Panc1 (cell line): ENCODE data around the gene ZIC4.

Experiments used
- POLR2AphosphoS5 ChIP-seq: IDR thresholded peaks from 2 replicates; pipeline ENCODE4 v1.6.1; 2012; ENCODE audit warnings: mild to moderate bottlenecking, low read depth, low read length, moderate library complexity
- SIN3A ChIP-seq: IDR thresholded peaks from 2 replicates; pipeline ENCODE4 v1.6.1; 2012; ENCODE audit warnings: low read depth, mild to moderate bottlenecking, low read length, moderate library complexity, borderline replicate concordance; ENCODE audit not compliant: insufficient read depth
- TCF7L2 ChIP-seq: IDR thresholded peaks from 2 replicates; pipeline ENCODE4 v1.6.1; 2011; ENCODE audit warnings: mild to moderate bottlenecking, low read depth, low read length, inconsistent platforms
- TF ChIP-seq, protein P1 (sequence below): fragments of 450-650 bp; IDR thresholded peaks from 2 replicates; pipeline ENCODE4 v1.5.1; 2017; ENCODE audit warnings: mild to moderate bottlenecking
- TF ChIP-seq, protein P2 (sequence below), 2 experiments: IDR thresholded peaks; 2 replicates each; pipeline ENCODE4 v1.6.1; 2011 to 2012; ENCODE audit warnings: low read depth in 2 of 2, control low read depth in 1 of 2, low read length in 1 of 2, mild to moderate bottlenecking in 1 of 2, moderate library complexity in 1 of 2; ENCODE audit not compliant: insufficient read depth in 1 of 2

DNA sequence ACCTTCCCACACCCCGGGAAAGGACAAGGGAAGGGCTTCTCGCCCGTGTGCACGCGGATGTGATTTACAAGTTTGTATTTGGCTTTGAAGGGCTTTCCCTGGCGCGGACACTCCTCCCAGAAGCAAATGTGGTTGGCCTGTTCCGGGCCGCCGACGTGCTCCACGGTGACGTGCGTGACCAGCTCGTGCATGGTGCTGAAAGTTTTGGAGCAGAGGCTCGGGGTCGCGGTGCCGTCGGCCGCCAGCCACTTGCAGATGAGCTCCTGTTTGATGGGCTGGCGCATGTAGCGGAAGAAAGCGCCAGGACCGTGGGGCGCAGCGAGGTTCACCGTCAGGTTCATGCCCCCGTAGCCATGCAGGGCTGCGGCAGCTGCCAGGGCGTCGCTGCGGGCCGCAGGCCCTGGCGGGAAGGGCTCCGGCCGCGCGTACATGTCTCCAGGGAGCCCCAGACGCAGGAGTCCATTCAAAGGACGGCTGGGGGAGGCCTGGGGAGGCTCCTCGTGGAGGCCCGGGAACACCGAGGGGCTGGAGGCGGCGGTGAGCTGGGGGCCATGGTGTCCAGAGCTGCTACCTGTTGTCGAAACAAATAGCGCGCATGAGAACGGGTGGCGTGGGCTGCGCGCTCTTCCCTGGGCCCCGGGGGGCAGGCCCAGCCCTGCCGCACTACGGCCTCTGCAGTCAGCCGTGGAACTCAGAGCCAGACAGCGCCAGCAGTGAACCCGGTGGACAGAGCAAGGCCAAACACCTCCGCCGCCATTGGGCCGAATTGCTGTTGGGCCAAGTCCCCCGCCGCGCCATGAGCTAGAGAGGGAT lies 10.2 kb downstream of the ZIC4 start:
- TF ChIP-seq, protein P1, sequence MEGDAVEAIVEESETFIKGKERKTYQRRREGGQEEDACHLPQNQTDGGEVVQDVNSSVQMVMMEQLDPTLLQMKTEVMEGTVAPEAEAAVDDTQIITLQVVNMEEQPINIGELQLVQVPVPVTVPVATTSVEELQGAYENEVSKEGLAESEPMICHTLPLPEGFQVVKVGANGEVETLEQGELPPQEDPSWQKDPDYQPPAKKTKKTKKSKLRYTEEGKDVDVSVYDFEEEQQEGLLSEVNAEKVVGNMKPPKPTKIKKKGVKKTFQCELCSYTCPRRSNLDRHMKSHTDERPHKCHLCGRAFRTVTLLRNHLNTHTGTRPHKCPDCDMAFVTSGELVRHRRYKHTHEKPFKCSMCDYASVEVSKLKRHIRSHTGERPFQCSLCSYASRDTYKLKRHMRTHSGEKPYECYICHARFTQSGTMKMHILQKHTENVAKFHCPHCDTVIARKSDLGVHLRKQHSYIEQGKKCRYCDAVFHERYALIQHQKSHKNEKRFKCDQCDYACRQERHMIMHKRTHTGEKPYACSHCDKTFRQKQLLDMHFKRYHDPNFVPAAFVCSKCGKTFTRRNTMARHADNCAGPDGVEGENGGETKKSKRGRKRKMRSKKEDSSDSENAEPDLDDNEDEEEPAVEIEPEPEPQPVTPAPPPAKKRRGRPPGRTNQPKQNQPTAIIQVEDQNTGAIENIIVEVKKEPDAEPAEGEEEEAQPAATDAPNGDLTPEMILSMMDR = no peak
- TF ChIP-seq POLR2AphosphoS5 (no peak), SIN3A (no peak), TCF7L2 (no peak)
- TF ChIP-seq, protein P2, sequence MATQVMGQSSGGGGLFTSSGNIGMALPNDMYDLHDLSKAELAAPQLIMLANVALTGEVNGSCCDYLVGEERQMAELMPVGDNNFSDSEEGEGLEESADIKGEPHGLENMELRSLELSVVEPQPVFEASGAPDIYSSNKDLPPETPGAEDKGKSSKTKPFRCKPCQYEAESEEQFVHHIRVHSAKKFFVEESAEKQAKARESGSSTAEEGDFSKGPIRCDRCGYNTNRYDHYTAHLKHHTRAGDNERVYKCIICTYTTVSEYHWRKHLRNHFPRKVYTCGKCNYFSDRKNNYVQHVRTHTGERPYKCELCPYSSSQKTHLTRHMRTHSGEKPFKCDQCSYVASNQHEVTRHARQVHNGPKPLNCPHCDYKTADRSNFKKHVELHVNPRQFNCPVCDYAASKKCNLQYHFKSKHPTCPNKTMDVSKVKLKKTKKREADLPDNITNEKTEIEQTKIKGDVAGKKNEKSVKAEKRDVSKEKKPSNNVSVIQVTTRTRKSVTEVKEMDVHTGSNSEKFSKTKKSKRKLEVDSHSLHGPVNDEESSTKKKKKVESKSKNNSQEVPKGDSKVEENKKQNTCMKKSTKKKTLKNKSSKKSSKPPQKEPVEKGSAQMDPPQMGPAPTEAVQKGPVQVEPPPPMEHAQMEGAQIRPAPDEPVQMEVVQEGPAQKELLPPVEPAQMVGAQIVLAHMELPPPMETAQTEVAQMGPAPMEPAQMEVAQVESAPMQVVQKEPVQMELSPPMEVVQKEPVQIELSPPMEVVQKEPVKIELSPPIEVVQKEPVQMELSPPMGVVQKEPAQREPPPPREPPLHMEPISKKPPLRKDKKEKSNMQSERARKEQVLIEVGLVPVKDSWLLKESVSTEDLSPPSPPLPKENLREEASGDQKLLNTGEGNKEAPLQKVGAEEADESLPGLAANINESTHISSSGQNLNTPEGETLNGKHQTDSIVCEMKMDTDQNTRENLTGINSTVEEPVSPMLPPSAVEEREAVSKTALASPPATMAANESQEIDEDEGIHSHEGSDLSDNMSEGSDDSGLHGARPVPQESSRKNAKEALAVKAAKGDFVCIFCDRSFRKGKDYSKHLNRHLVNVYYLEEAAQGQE (IDR thresholded peaks at IDR 0.05; ENCODE audit: insufficient read depth in 1 of 2, low read depth in 2 of 2, low read length in 1 of 2) = no peak
